Stomach smooth muscle (tissue), 2 donors: ENCODE data around the gene ZFP36L1.
"Not testable (repeated sequence)": the region's sequence is repeated elsewhere in the genome, so short reads cannot be mapped to it uniquely, and the experiment has no call there.

Experiments
- H3K27ac ChIP-seq: one replicate; pipeline ENCODE4 v1.7.0; 2013; ENCODE audit warnings: mild to moderate bottlenecking, low read length, inconsistent platforms
- H3K27me3 ChIP-seq, 2 donors: one replicate each; pipeline ENCODE4 v1.7.0; 2013; ENCODE audit warnings: low read length in 2 of 2; ENCODE audit not compliant: insufficient read depth in 2 of 2, control insufficient read depth in 1 of 2
- H3K36me3 ChIP-seq, 2 donors: one replicate each; pipeline ENCODE4 v1.7.0; 2013; ENCODE audit warnings: low read length in 2 of 2; ENCODE audit not compliant: control insufficient read depth in 2 of 2, insufficient read depth in 2 of 2
- H3K4me1 ChIP-seq: one replicate; pipeline ENCODE4 v1.7.0; 2013; ENCODE audit warnings: low read length; ENCODE audit not compliant: control insufficient read depth, insufficient read depth
- H3K4me3 ChIP-seq, 2 donors: one replicate each; pipeline ENCODE4 v1.7.0; 2013; ENCODE audit warnings: low read length in 2 of 2
- H3K9ac ChIP-seq, 2 donors: one replicate each; pipeline ENCODE4 v1.7.0; 2013; ENCODE audit warnings: low read length in 2 of 2, mild to moderate bottlenecking in 1 of 2
- H3K9me3 ChIP-seq, 2 donors: one replicate each; pipeline ENCODE4 v1.7.0; 2013; ENCODE audit warnings: low read length in 2 of 2; ENCODE audit not compliant: control insufficient read depth in 2 of 2
- donor health status: healthy.
- donor health status: Pancreatic carcinoma.

ZFP36L1 gene

DNA sequence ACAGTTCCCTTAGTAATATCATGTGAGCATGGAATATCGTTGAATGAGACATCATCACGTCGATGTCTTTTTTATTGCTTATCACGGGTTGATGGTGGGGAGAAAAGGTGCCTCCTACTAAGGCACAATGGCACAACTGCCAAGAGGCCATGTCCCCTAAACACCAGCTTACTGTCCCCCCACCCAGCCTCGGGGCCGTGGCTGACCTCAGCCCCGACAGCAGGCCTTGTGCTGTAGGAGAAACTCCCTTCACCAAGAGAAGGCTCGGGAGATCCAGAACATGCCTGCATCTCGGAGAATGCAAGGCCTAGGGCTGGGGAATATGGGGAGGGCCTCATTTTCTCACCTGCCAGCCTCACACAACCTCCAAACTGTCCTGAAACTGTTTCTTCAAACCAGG is 22.8 kb downstream of the ZFP36L1 start:
- no peak overlapping the region for H3K9ac ChIP-seq
- no peaks in the 10 kb centered on the region for H3K27me3 ChIP-seq
- peaks cover 0 to 2% of the 10 kb centered on the region in 2 donors for H3K9me3 ChIP-seq
- no peaks in the 10 kb centered on the region for H3K36me3 ChIP-seq
- no peaks in the 10 kb centered on the region for H3K4me1 ChIP-seq
- H3K4me3 ChIP-seq, result no peak overlapping the region
- H3K27ac ChIP-seq, result no peak overlapping the region

GRCh38 chr14:68768316-68768715 is 24.6 kb downstream of the ZFP36L1 start:
- Histone ChIP-seq H3K27ac (no peak overlapping the region), H3K4me3 (no peak overlapping the region), H3K4me1 (peaks cover 3% of the 10 kb centered on the region), H3K27me3 (no peaks in the 10 kb centered on the region), H3K36me3 (no peaks in the 10 kb centered on the region), H3K9ac (no peak overlapping the region), H3K9me3 (no peaks in the 10 kb centered on the region)

GRCh38 chr14:68767248-68767645 is 25.6 kb downstream of the ZFP36L1 start:
- Histone ChIP-seq H3K27ac (no peak overlapping the region), H3K9me3 (no peaks in the 10 kb centered on the region), H3K4me3 (no peak overlapping the region), H3K27me3 (no peaks in the 10 kb centered on the region), H3K4me1 (peaks cover 6% of the 10 kb centered on the region), H3K9ac (no peak overlapping the region), H3K36me3 (no peaks in the 10 kb centered on the region)

DNA sequence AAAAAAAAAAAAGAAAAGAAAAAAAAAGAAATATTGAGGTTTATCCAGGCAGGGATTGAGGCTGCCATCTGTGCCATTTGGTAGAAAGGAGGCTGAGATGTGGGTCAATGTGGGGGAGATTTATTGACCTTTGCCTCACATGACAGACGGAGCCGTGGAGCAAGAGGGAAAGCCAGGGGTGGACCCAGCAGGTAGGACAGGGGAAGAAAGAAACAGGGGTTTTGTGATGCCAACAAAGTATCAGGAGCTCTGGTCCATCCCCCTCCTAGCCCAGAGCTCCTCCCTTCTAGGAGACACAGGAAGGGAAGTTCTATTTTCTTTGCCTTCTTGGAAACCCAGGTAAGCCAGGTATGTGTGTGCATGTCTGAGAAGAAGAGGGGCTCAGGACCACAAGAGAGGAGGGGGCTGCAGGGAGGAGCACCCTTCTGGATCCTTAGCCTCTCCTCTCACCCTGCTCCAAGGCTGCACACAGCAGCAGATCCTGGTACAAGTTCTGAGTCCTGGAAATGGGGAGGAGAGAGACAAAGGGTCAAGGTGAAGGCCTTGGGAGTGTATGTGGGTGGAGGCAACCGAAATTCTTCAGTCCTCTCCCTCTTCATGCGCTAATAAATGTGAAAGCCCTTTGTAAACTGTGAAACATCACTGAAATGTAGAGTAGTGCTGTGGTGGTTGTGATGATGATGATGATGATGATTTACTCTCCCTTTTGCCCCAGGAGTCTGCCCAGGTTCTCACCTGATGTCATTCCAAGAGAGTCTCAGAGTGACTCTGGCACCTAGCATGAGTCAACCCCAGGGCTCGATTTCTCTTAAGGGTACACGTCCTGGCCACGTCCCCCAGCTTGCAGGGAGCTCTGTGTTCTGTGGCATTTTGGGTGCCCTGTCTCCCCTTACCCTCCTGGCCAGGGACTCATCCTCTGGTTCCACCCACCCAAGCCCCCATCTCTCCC is 26.3 kb downstream of the ZFP36L1 start:
- no peaks in the 10 kb centered on the region for H3K9me3 ChIP-seq
- no peak overlapping the region for H3K9ac ChIP-seq
- peaks cover 6% of the 10 kb centered on the region for H3K4me1 ChIP-seq
- no peaks in the 10 kb centered on the region for H3K36me3 ChIP-seq
- no peaks in the 10 kb centered on the region for H3K27me3 ChIP-seq
- H3K4me3 ChIP-seq, result no peak overlapping the region
- no peak overlapping the region for H3K27ac ChIP-seq

DNA sequence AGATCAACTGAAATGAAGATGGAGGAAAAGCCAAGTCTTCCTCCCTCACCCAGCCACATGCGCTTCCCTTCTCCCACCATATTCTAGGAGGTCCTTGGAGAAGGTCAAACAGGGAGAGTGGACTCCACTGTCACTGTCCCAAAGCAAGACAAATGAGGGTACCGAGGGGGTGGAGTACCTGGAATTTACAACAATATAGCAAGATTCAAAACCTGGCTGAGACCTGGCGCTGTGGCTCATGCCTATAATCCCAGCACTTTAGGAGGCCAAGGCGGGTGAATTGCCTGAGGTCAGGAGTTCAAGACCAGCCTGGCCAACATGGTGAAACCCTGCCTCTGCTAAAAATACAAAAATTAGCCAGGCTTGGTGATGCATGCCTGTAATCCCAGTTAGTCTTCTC is 29.0 kb downstream of the ZFP36L1 start:
- not testable (repeated sequence) for H3K4me1 ChIP-seq, H3K9ac ChIP-seq, H3K27ac ChIP-seq, H3K36me3 ChIP-seq, H3K27me3 ChIP-seq, H3K9me3 ChIP-seq, H3K4me3 ChIP-seq

DNA sequence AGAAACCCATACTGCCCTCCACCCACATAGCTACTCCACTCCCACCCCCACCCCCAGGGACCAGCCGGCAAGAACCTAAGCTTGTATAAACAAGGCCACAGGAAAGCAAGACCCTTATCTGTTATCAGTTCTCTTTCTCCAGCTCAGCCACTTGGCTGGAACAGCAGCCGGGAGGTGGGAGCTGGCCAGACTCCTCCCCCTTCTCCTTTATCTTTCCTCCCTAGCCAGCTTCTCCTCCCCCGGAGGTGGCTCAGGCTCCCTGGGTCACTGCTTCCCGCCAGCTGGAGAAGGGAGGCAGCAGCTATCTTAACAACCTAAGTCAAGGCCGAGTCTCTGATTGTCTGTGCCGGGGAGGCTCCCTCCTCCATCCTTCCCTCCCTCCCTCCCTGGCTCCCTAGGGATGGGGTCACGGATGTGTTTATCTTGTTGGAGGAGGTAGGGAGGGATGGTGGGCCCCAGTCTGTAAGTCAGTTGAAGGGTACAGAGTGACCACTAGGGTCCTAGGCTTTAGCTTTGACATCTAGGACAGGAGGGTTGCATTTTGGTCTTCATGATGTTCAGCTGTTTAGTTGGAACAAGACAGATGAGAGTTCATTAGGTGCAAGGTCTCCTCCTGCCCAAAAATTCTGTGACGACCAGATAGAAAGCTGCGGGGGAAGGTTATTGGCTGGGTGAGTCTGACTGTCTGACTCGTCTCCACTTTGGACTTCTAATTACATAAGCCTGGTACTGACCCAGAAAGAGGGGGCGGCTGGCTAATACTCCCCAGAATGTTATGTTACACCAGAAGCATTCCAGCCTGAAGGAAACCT is 29.7 kb downstream of the ZFP36L1 start:
- Histone ChIP-seq H3K9ac (no peak overlapping the region), H3K27me3 (no peaks in the 10 kb centered on the region), H3K9me3 (no peaks in the 10 kb centered on the region), H3K36me3 (no peaks in the 10 kb centered on the region), H3K27ac (no peak overlapping the region), H3K4me3 (no peak overlapping the region), H3K4me1 (peaks cover 10% of the 10 kb centered on the region)

GRCh38 chr14:68761391-68761790 is 31.5 kb downstream of the ZFP36L1 start:
- Histone ChIP-seq H3K27me3 (no peaks in the 10 kb centered on the region), H3K9me3 (no peaks in the 10 kb centered on the region), H3K4me1 (peaks cover 11% of the 10 kb centered on the region), H3K36me3 (no peaks in the 10 kb centered on the region), H3K27ac (no peak overlapping the region), H3K9ac (no peak overlapping the region), H3K4me3 (no peak overlapping the region)

- Histone ChIP-seq H3K9ac (no peak overlapping the region), H3K9me3 (no peaks in the 10 kb centered on the region), H3K4me1 (peaks cover 16% of the 10 kb centered on the region), H3K27me3 (no peaks in the 10 kb centered on the region), H3K4me3 (no peak overlapping the region), H3K36me3 (no peaks in the 10 kb centered on the region), H3K27ac (no peak overlapping the region)
Observed at GRCh38 chr14:68760761-68761160, 32.1 kb downstream of the ZFP36L1 start.

GRCh38 chr14:68759937-68760336 is 32.9 kb downstream of the ZFP36L1 start:
- no peak overlapping the region for H3K9ac ChIP-seq
- no peak overlapping the region for H3K4me3 ChIP-seq
- H3K36me3 ChIP-seq, result no peaks in the 10 kb centered on the region
- H3K9me3 ChIP-seq, result no peaks in the 10 kb centered on the region
- no peak overlapping the region for H3K27ac ChIP-seq
- H3K4me1 ChIP-seq, result peaks cover 17% of the 10 kb centered on the region
- H3K27me3 ChIP-seq, result no peaks in the 10 kb centered on the region

- Histone ChIP-seq H3K9ac (no peak overlapping the region), H3K4me3 (no peak overlapping the region), H3K36me3 (no peaks in the 10 kb centered on the region), H3K9me3 (no peaks in the 10 kb centered on the region), H3K4me1 (peaks cover 17% of the 10 kb centered on the region), H3K27ac (no peak overlapping the region), H3K27me3 (no peaks in the 10 kb centered on the region)
Observed at GRCh38 chr14:68759017-68759560, 33.8 kb downstream of the ZFP36L1 start.
